GM12864 (cell line): ENCODE data around the gene COPA.
A peak's percentile ranks its signal among the peaks of the same experiment; 100 is the strongest.

Experiments used
- DNase-seq: peaks from one replicate; pipeline ENCODE4 v3.0.0-alpha.2; 2011; ENCODE audit warnings: low read depth
- H3K4me3 ChIP-seq: 2 replicates; pipeline ENCODE4 v1.5.1; 2011; ENCODE audit warnings: mild to moderate bottlenecking, low read depth, low read length, control low read depth
- CTCF ChIP-seq: IDR thresholded peaks from 2 replicates; pipeline ENCODE4 v1.5.1; 2011; ENCODE audit warnings: low read depth, mild to moderate bottlenecking, moderate library complexity, low read length, control low read depth, inconsistent platforms; ENCODE audit errors: missing control alignments

COPA gene

GRCh38 chr1:160353223-160353622 is 10.2 kb upstream of the COPA start:
- no peak for TF ChIP-seq CTCF
- no peak for DNase-seq
- no peak overlapping the region for H3K4me3 ChIP-seq

- TF ChIP-seq CTCF = no peak
- H3K4me3 ChIP-seq = no peak overlapping the region
- DNase-seq = no peak
Measured at GRCh38 chr1:160352555-160352954, 9.5 kb upstream of the COPA start.

GRCh38 chr1:160351629-160352028 is 8.6 kb upstream of the COPA start:
- H3K4me3 ChIP-seq = no peak overlapping the region
- TF ChIP-seq CTCF = no peak
- DNase-seq = no peak

GRCh38 chr1:160346958-160347357 is 3.9 kb upstream of the COPA start:
- DNase-seq = peak; percentile 51

GRCh38 chr1:160346463-160346862 is 3.4 kb upstream of the COPA start:
- no peak overlapping the region for H3K4me3 ChIP-seq
- no peak for DNase-seq
- no peak for TF ChIP-seq CTCF

More at GRCh38 chr1:160346958-160347357, 3.9 kb upstream of the COPA start:
- no peak overlapping the region for H3K4me3 ChIP-seq
- TF ChIP-seq CTCF = no peak

GRCh38 chr1:160344936-160345335 is 1.9 kb upstream of the COPA start:
- no peak for TF ChIP-seq CTCF
- H3K4me3 ChIP-seq = no peak overlapping the region
- no peak for DNase-seq

- no peak for TF ChIP-seq CTCF
- peak overlapping the region; percentile 93 for H3K4me3 ChIP-seq
- no peak for DNase-seq
Measured at GRCh38 chr1:160344241-160344640, 1.2 kb upstream of the COPA start.
